A549 (cell line): Measurements from ENCODE around the gene DCUN1D1. TPM values are rescaled to one million over a fixed set of nuclear protein-coding genes. Genes with fewer than 3 reads are reported as not detected.

ENCODE experiments used
- ATAC-seq, 2 experiments: fragments of 200-7000 bp in 1 of 2; fragments of >200 bp in 1 of 2; cut with Nextera tagmentation in 1 of 2; cut with Tn5 transposase in 1 of 2; 3 replicates each; pipeline versions ENCODE4 v1.8.0 to v1.9.1; 2018 to 2020; ENCODE audit warnings: mild to moderate bottlenecking in 1 of 2, moderate library complexity in 1 of 2
- CTCF ChIA-PET: fragments of 300-600 bp; sonication (Branson Sonifier 250); formaldehyde crosslinking; extraction: SDS; loops from one replicate; lab custom pipeline; 2021; ENCODE audit warnings: antibody characterized with exemption, inconsistent platforms; lab: Yijun Ruan, JAX
- POLR2A ChIA-PET: fragments of 350-600 bp; formaldehyde crosslinking; extraction: SDS; loops from one replicate; lab custom pipeline; 2021; ENCODE audit warnings: antibody characterized with exemption, inconsistent platforms; lab: Yijun Ruan, JAX
- DNase-seq, 2 experiments: peaks; one replicate each; pipeline versions ENCODE4 v3.0.0 to v3.0.0-alpha.2; 2011 to 2016; ENCODE audit warnings: low read depth in 1 of 2, low spot score in 1 of 2
- FAIRE-seq: peaks from 2 replicates; lab custom pipeline; 2011; peaks lifted over from hg19 to GRCh38; lab: Jason Lieb, UNC
- H3K27ac ChIP-seq, 2 experiments: fragments of >200 bp; sonication (Bioruptor Twin); formaldehyde crosslinking; 3 replicates each; pipeline ENCODE4 v1.5.1; 2016 to 2017
- H3K4me1 ChIP-seq: fragments of >200 bp; sonication (Bioruptor Twin); formaldehyde crosslinking; 3 replicates; pipeline ENCODE4 v1.6.1; 2016
- H3K4me2 ChIP-seq: fragments of >200 bp; sonication (Bioruptor Twin); formaldehyde crosslinking; 3 replicates; pipeline ENCODE4 v1.6.1; 2016
- H3K4me3 ChIP-seq: fragments of >200 bp; sonication (Bioruptor Twin); formaldehyde crosslinking; 3 replicates; pipeline ENCODE4 v1.5.1; 2016
- H3K9me3 ChIP-seq: fragments of >200 bp; sonication (Bioruptor Twin); formaldehyde crosslinking; 3 replicates; pipeline ENCODE4 v1.6.1; 2016
- ATOH8 ChIP-seq: fragments of 250-450 bp; sonication (Bioruptor Pico); IDR thresholded peaks from 2 replicates; pipeline ENCODE4 v1.5.0; 2020; ENCODE audit warnings: low read depth, mild to moderate bottlenecking, moderate library complexity
- CBX2 ChIP-seq: fragments of 200-600 bp; sonication (generic); IDR thresholded peaks from 2 replicates; pipeline ENCODE4 v1.6.1; 2016; ENCODE audit warnings: low read depth, mild to moderate bottlenecking, borderline replicate concordance
- CHD4 ChIP-seq: fragments of 200-600 bp; sonication (generic); IDR thresholded peaks from 2 replicates; pipeline ENCODE4 v1.6.1; 2016; ENCODE audit warnings: antibody characterized with exemption, mild to moderate bottlenecking, borderline replicate concordance
- CTCF ChIP-seq: fragments of >200 bp; sonication (Bioruptor Twin); formaldehyde crosslinking; IDR thresholded peaks from 3 replicates; pipeline ENCODE4 v1.5.1; 2016
- E2F6 ChIP-seq: IDR thresholded peaks from 2 replicates; pipeline ENCODE4 v1.6.1; 2012; ENCODE audit warnings: low read depth, borderline replicate concordance
- EHF ChIP-seq: fragments of 250-450 bp; sonication (Bioruptor Pico); IDR thresholded peaks from 2 replicates; pipeline ENCODE4 v1.5.0; 2020; ENCODE audit warnings: mild to moderate bottlenecking
- FOSB ChIP-seq: fragments of 250-450 bp; sonication (Bioruptor Pico); IDR thresholded peaks from 2 replicates; pipeline ENCODE4 v1.5.0; 2020; ENCODE audit warnings: mild to moderate bottlenecking, moderate library complexity
- FOSL2 ChIP-seq, 2 experiments: fragments of 450-650 bp in 1 of 2; fragments of >200 bp in 1 of 2; sonication (Bioruptor Twin) in 1 of 2; formaldehyde crosslinking; IDR thresholded peaks; 2 replicates each; pipeline versions ENCODE4 v1.5.0 to v1.6.1; 2016 to 2020; ENCODE audit warnings: mild to moderate bottlenecking in 1 of 2, moderate library complexity in 1 of 2
- FOXS1 ChIP-seq: fragments of 250-450 bp; sonication (Bioruptor Pico); IDR thresholded peaks from 2 replicates; pipeline ENCODE4 v1.5.0; 2020; ENCODE audit warnings: mild to moderate bottlenecking, moderate library complexity
- HEYL ChIP-seq: fragments of 250-450 bp; sonication (Bioruptor Pico); IDR thresholded peaks from 2 replicates; pipeline ENCODE4 v1.8.0; 2021; ENCODE audit warnings: mild to moderate bottlenecking, moderate library complexity
- HOXB13 ChIP-seq: fragments of 250-450 bp; sonication (Bioruptor Pico); IDR thresholded peaks from 2 replicates; pipeline ENCODE4 v1.5.0; 2020; ENCODE audit warnings: low read depth, mild to moderate bottlenecking, moderate library complexity
- HOXB5 ChIP-seq: fragments of 250-450 bp; sonication (Bioruptor Pico); IDR thresholded peaks from 2 replicates; pipeline ENCODE4 v1.5.0; 2020; ENCODE audit warnings: mild to moderate bottlenecking, moderate library complexity
- NFE2L2 ChIP-seq: fragments of 150-350 bp; conservative IDR thresholded peaks from 2 replicates; pipeline ENCODE4 v1.6.1; 2014; ENCODE audit warnings: low read length
- NPAS2 ChIP-seq: fragments of 250-450 bp; sonication (Bioruptor Pico); IDR thresholded peaks from 2 replicates; pipeline ENCODE4 v1.8.0; 2022; ENCODE audit warnings: mild to moderate bottlenecking, moderate library complexity, borderline replicate concordance
- PBX3 ChIP-seq: IDR thresholded peaks from 2 replicates; pipeline ENCODE4 v1.6.1; 2012
- PHF8 ChIP-seq: fragments of 200-600 bp; sonication (generic); IDR thresholded peaks from 2 replicates; pipeline ENCODE4 v1.6.1; 2016; ENCODE audit warnings: low read depth, mild to moderate bottlenecking, antibody characterized with exemption, moderate library complexity, borderline replicate concordance
- POLR2A ChIP-seq: IDR thresholded peaks from 2 replicates; pipeline ENCODE4 v1.6.1; 2012; ENCODE audit warnings: mild to moderate bottlenecking, low read length
- POLR2AphosphoS2 ChIP-seq: conservative IDR thresholded peaks from 2 replicates; pipeline ENCODE4 v1.6.1; 2012; ENCODE audit warnings: low read length, improper control_type of control experiment, inconsistent platforms
- RAD21 ChIP-seq, 2 experiments: fragments of >200 bp in 1 of 2; sonication (Bioruptor Twin) in 1 of 2; formaldehyde crosslinking in 1 of 2; IDR thresholded peaks in 1 of 2; conservative IDR thresholded peaks in 1 of 2; 2 replicates in 1 of 2; 3 replicates in 1 of 2; pipeline ENCODE4 v1.6.1; 2012 to 2018; ENCODE audit warnings: inconsistent platforms in 1 of 2
- RCOR1 ChIP-seq: fragments of 150-350 bp; IDR thresholded peaks from 2 replicates; pipeline ENCODE4 v1.6.1; 2014; ENCODE audit warnings: antibody characterized with exemption, low read length, low read depth
- SMC3 ChIP-seq: fragments of >200 bp; sonication (Bioruptor Twin); formaldehyde crosslinking; IDR thresholded peaks from 3 replicates; pipeline ENCODE4 v1.6.1; 2018; ENCODE audit warnings: inconsistent platforms
- SREBF2 ChIP-seq: fragments of 450-650 bp; IDR thresholded peaks from 2 replicates; pipeline ENCODE4 v1.6.1; 2014; ENCODE audit warnings: mild to moderate bottlenecking, moderate library complexity
- ZNF302 ChIP-seq: fragments of 250-450 bp; sonication (Bioruptor Pico); IDR thresholded peaks from 2 replicates; pipeline ENCODE4 v1.9.0; 2021; ENCODE audit warnings: inconsistent platforms, mild to moderate bottlenecking, moderate library complexity
- WGBS: methylation state at CpG from one replicate; pipeline ENCODE4 v1.1.6; 2017; ENCODE audit errors: missing lambda C conversion rate; 5-methylcytosine and 5-hydroxymethylcytosine counted together
- polyA plus RNA-seq, 4 experiments: library from polyadenylated mRNA; depleted of rRNA in 3 of 4; stranded (reverse); fragments of >200 nt; fragmentation: RNase III in 1 of 4; extraction: RNeasy Plus Mini Kit Qiagen cat#74134 plus additional on column Dnase treatment in 1 of 4; gene quantifications; 2 replicates in 3 of 4; 3 replicates in 1 of 4; pipeline ENCODE4 v1.2.3, GENCODE V29; 2011 to 2017

The DCUN1D1 gene
- polyA plus RNA-seq, 2 of the 4 experiments (the other 2 are of a cell fraction) = 20.3 to 34.4 TPM

- H3K27ac ChIP-seq = no peak overlapping the region
- WGBS = 92% methylated on average over 3 of the region's 4 CpGs
- H3K4me3 ChIP-seq = no peak overlapping the region
- H3K4me1 ChIP-seq = peaks cover 16% of the 10 kb centered on the region
- H3K4me2 ChIP-seq = no peak overlapping the region
- FAIRE-seq (no peak), ATAC-seq (no peak), DNase-seq (no peak)
- no peaks in the 10 kb centered on the region for H3K9me3 ChIP-seq
- POLR2A ChIA-PET = no interaction called here
- TF ChIP-seq EHF (CRISPR knock-in tag) = no peak
- TF ChIP-seq ATOH8 = no peak
- no peak for TF ChIP-seq POLR2A
- TF ChIP-seq FOSL2 (IDR thresholded peaks at IDR 0.05) = no peak
- TF ChIP-seq FOSL2 (CRISPR knock-in tag; IDR thresholded peaks at IDR 0.05) = no peak
- TF ChIP-seq CBX2 = no peak
- TF ChIP-seq HOXB5 (CRISPR knock-in tag) = no peak
- TF ChIP-seq CTCF = no peak
- TF ChIP-seq HEYL (CRISPR knock-in tag) = no peak
- no peak for TF ChIP-seq NPAS2 (CRISPR knock-in tag)
- no peak for TF ChIP-seq FOSB (CRISPR knock-in tag)
- no peak for TF ChIP-seq ZNF302 (CRISPR knock-in tag)
- CTCF ChIA-PET = interaction anchor here (0.6 kb wide), 1 partner anchor 21 kb away, joined by 3 read pairs; no protein-coding TSS in a partner anchor
These were observed 54.9 kb downstream of the DCUN1D1 start for GRCh38 chr3:182925330-182925943.

GRCh38 chr3:182921665-182922355 is 58.5 kb downstream of the DCUN1D1 start:
- H3K27ac ChIP-seq = no peak overlapping the region
- peaks cover 22% of the 10 kb centered on the region for H3K4me1 ChIP-seq
- H3K4me3 ChIP-seq = no peak overlapping the region
- FAIRE-seq = no peak
- CTCF ChIA-PET = no interaction called here
- POLR2A ChIA-PET = no interaction called here
- ATAC-seq = no peak
- no peaks in the 10 kb centered on the region for H3K9me3 ChIP-seq
- no peak for DNase-seq
- WGBS = 84% methylated on average over 4 of the region's 4 CpGs
- H3K4me2 ChIP-seq = 0 out of 3 replicates have a peak overlapping the region, but pooled peaks have one; percentile 14
- TF ChIP-seq CHD4 = no peak
- no peak for TF ChIP-seq RAD21 (conservative IDR thresholded peaks at IDR 0.05 in 1 of 2, IDR thresholded peaks at IDR 0.05 in 1 of 2)
- no peak for TF ChIP-seq FOXS1 (CRISPR knock-in tag)
- no peak for TF ChIP-seq RCOR1
- no peak for TF ChIP-seq PBX3
- TF ChIP-seq HOXB13 (CRISPR knock-in tag) = no peak
- no peak for TF ChIP-seq SMC3
- no peak for TF ChIP-seq SREBF2
- TF ChIP-seq E2F6 = no peak
- TF ChIP-seq PHF8 = no peak
- no peak for TF ChIP-seq NPAS2 (CRISPR knock-in tag)
- no peak for TF ChIP-seq NFE2L2
- TF ChIP-seq POLR2AphosphoS2 = no peak
